ENCODE results near the gene TMEM202. TPM values are rescaled to one million over a fixed set of nuclear protein-coding genes. Genes with fewer than 3 reads are reported as not detected.

TMEM202 gene
- total RNA-seq, 1 donor from 2014 or later, result not detected

- Mint-ChIP-seq H3K27me3 (ENCODE audit: unreplicated experiment) (no peaks in the 10 kb centered on the region), H3K36me3 (ENCODE audit: unreplicated experiment) (peaks cover 6% of the 10 kb centered on the region), H3K4me1 (ENCODE audit: unreplicated experiment) (peaks cover 7% of the 10 kb centered on the region), H3K9me3 (ENCODE audit: unreplicated experiment) (no peaks in the 10 kb centered on the region), H3K4me3 (ENCODE audit: unreplicated experiment) (no peak overlapping the region), H3K27ac (ENCODE audit: unreplicated experiment) (no peak overlapping the region)
- no peak for TF ChIP-seq CTCF (IDR thresholded peaks at IDR 0.05)
- DNase-seq (ENCODE audit: extremely low spot score, unreplicated experiment), result no peak
These were observed 36.9 kb upstream of the TMEM202 start for GRCh38 chr15:72361176-72361575.

- Mint-ChIP-seq H3K27me3 (ENCODE audit: unreplicated experiment) (no peaks in the 10 kb centered on the region), H3K9me3 (ENCODE audit: unreplicated experiment) (no peaks in the 10 kb centered on the region), H3K27ac (ENCODE audit: unreplicated experiment) (no peak overlapping the region)
These were observed 32.3 kb upstream of the TMEM202 start for GRCh38 chr15:72365844-72366243.

GRCh38 chr15:72368325-72368724 lies 29.8 kb upstream of the TMEM202 start:
- Mint-ChIP-seq H3K4me3 (ENCODE audit: unreplicated experiment) (no peak overlapping the region), H3K36me3 (ENCODE audit: unreplicated experiment) (peaks cover 26% of the 10 kb centered on the region), H3K27me3 (ENCODE audit: unreplicated experiment) (no peaks in the 10 kb centered on the region), H3K9me3 (ENCODE audit: unreplicated experiment) (no peaks in the 10 kb centered on the region), H3K4me1 (ENCODE audit: unreplicated experiment) (peaks cover 7% of the 10 kb centered on the region), H3K27ac (ENCODE audit: unreplicated experiment) (no peak overlapping the region)
- no peak for TF ChIP-seq CTCF (IDR thresholded peaks at IDR 0.05)
- DNase-seq (ENCODE audit: extremely low spot score, unreplicated experiment), result no peak

More at GRCh38 chr15:72365844-72366243, 32.3 kb upstream of the TMEM202 start:
- Mint-ChIP-seq H3K36me3 (ENCODE audit: unreplicated experiment) (peaks cover 21% of the 10 kb centered on the region), H3K4me1 (ENCODE audit: unreplicated experiment) (no peaks in the 10 kb centered on the region), H3K4me3 (ENCODE audit: unreplicated experiment) (no peak overlapping the region)
- no peak for DNase-seq (ENCODE audit: extremely low spot score, unreplicated experiment)
- no peak for TF ChIP-seq CTCF (IDR thresholded peaks at IDR 0.05)

- no peak overlapping the region for H3K4me3 Mint-ChIP-seq (ENCODE audit: unreplicated experiment)
- H3K9me3 Mint-ChIP-seq (ENCODE audit: unreplicated experiment), result no peaks in the 10 kb centered on the region
- peaks cover 26% of the 10 kb centered on the region for H3K36me3 Mint-ChIP-seq (ENCODE audit: unreplicated experiment)
- TF ChIP-seq CTCF (IDR thresholded peaks at IDR 0.05), result no peak
- no peak overlapping the region for H3K27ac Mint-ChIP-seq (ENCODE audit: unreplicated experiment)
- DNase-seq (ENCODE audit: extremely low spot score, unreplicated experiment), result no peak
- H3K27me3 Mint-ChIP-seq (ENCODE audit: unreplicated experiment), result no peaks in the 10 kb centered on the region
- peaks cover 9% of the 10 kb centered on the region for H3K4me1 Mint-ChIP-seq (ENCODE audit: unreplicated experiment)
These were observed 29.2 kb upstream of the TMEM202 start for GRCh38 chr15:72368899-72369298.

- no peak for TF ChIP-seq CTCF (IDR thresholded peaks at IDR 0.05)
These were observed 28.1 kb upstream of the TMEM202 start for GRCh38 chr15:72369964-72370363.

More at GRCh38 chr15:72369964-72370363, 28.1 kb upstream of the TMEM202 start:
- H3K4me3 Mint-ChIP-seq (ENCODE audit: unreplicated experiment), result no peak overlapping the region
- H3K9me3 Mint-ChIP-seq (ENCODE audit: unreplicated experiment), result no peaks in the 10 kb centered on the region
- H3K4me1 Mint-ChIP-seq (ENCODE audit: unreplicated experiment), result peaks cover 19% of the 10 kb centered on the region
- H3K27ac Mint-ChIP-seq (ENCODE audit: unreplicated experiment), result no peak overlapping the region
- DNase-seq (ENCODE audit: extremely low spot score, unreplicated experiment), result no peak
- no peaks in the 10 kb centered on the region for H3K27me3 Mint-ChIP-seq (ENCODE audit: unreplicated experiment)
- peaks cover 26% of the 10 kb centered on the region for H3K36me3 Mint-ChIP-seq (ENCODE audit: unreplicated experiment)

Measured in osteocyte (in vitro differentiated cells).